HCT116 (cell line): Measurements from ENCODE around the gene HECW1. TPM values are rescaled to one million over a fixed set of nuclear protein-coding genes. Genes with fewer than 3 reads are reported as not detected.

Experiments used
- ATAC-seq: fragments of 200-7000 bp; cut with Tn5 transposase; 2 replicates; pipeline ENCODE4 v1.9.1; 2020; ENCODE audit warnings: mild to moderate bottlenecking, moderate library complexity
- BruUV-seq: library from RNA; stranded (reverse); fragments of 400-500 nt; replicated peaks from 2 replicates; lab custom pipeline; 2021; lab: Mats Ljungman, UMichigan
- CTCF ChIA-PET: fragments of 300-600 bp; sonication (Branson Sonifier 250); formaldehyde crosslinking; loops from one replicate; lab custom pipeline; 2021; ENCODE audit warnings: antibody characterized with exemption; lab: Charles Lee
- POLR2A ChIA-PET: fragments of 300-600, 350-600 bp; sonication (Branson Sonifier 250); formaldehyde crosslinking; loops from one replicate; lab custom pipeline; 2021; ENCODE audit warnings: antibody characterized with exemption; lab: Charles Lee
- RAD21 ChIA-PET, 2 experiments: fragments of 300-600 bp; sonication (Branson Sonifier 250); formaldehyde crosslinking; loops; one replicate each; lab custom pipeline; 2023; ENCODE audit warnings: low total read pairs in 2 of 2; ENCODE audit not compliant: uncharacterized antibody in 2 of 2, unreplicated experiment in 2 of 2, low non-redundant PET in 1 of 2; lab: Charles Lee
- DNase-seq: peaks from one replicate; pipeline ENCODE4 v3.0.0-alpha.2; 2010; ENCODE audit warnings: low read depth, low spot score
- H2AFZ ChIP-seq: fragments of 200-600 bp; shearing (Covaris generic), sonication (generic); 2 replicates; pipeline ENCODE4 v1.6.1; 2017; ENCODE audit warnings: low read depth, mixed run types, mixed read lengths, antibody characterized with exemption, low read length; ENCODE audit not compliant: poor library complexity, severe bottlenecking
- H3K27ac ChIP-seq: 2 replicates; pipeline ENCODE4 v1.5.1; 2012; ENCODE audit warnings: low read depth, low read length
- H3K27me3 ChIP-seq: fragments of 200-600 bp; sonication (generic); 2 replicates; pipeline ENCODE4 v1.6.1; 2016; ENCODE audit warnings: mixed run types, low read length, mixed read lengths; ENCODE audit not compliant: insufficient read depth
- H3K36me3 ChIP-seq, 2 experiments: fragments of 200-500 bp in 1 of 2; fragments of 200-600 bp in 1 of 2; sonication (Bioruptor generic) in 1 of 2; sonication (generic) in 1 of 2; 2 replicates each; pipeline versions ENCODE4 v1.5.1 to v1.6.1; 2014 to 2016; ENCODE audit warnings: low read length in 2 of 2, inconsistent platforms in 1 of 2, mixed read lengths in 1 of 2, mixed run types in 1 of 2; ENCODE audit not compliant: insufficient read depth in 2 of 2, control insufficient read depth in 1 of 2
- H3K4me1 ChIP-seq, 2 experiments: fragments of 200-600 bp in 1 of 2; sonication (generic) in 1 of 2; 2 replicates each; pipeline versions ENCODE4 v1.5.1 to v1.6.1; 2012 to 2017; ENCODE audit warnings: low read length in 2 of 2, inconsistent platforms in 1 of 2, mild to moderate bottlenecking in 1 of 2, mixed read lengths in 1 of 2, mixed run types in 1 of 2, moderate library complexity in 1 of 2; ENCODE audit not compliant: insufficient read depth in 2 of 2, control insufficient read depth in 1 of 2
- H3K4me2 ChIP-seq: fragments of 200-600 bp; sonication (generic); 2 replicates; pipeline ENCODE4 v1.6.1; 2017; ENCODE audit warnings: mixed run types, low read length, mixed read lengths
- H3K4me3 ChIP-seq, 2 experiments: fragments of 200-600 bp in 1 of 2; sonication (generic) in 1 of 2; replicated peaks in 1 of 2; 2 replicates each; pipeline ENCODE4 v1.5.1; 2011 to 2016; ENCODE audit warnings: low read length in 2 of 2, control low read depth in 1 of 2, low read depth in 1 of 2, mild to moderate bottlenecking in 1 of 2, mixed read lengths in 1 of 2, mixed run types in 1 of 2
- H3K79me2 ChIP-seq: fragments of 200-600 bp; sonication (generic); 2 replicates; pipeline ENCODE4 v1.6.1; 2017; ENCODE audit warnings: mild to moderate bottlenecking, mixed run types, low read length, moderate library complexity, mixed read lengths; ENCODE audit not compliant: insufficient read depth
- H3K9ac ChIP-seq: fragments of 200-600 bp; sonication (generic); 2 replicates; pipeline ENCODE4 v1.6.1; 2016; ENCODE audit warnings: low read length, mixed read lengths
- H3K9me2 ChIP-seq: fragments of 200-600 bp; sonication (generic), shearing (Covaris generic); 2 replicates; pipeline ENCODE4 v1.6.1; 2017; ENCODE audit warnings: mixed run types, mild to moderate bottlenecking, moderate library complexity; ENCODE audit not compliant: insufficient read depth
- H3K9me3 ChIP-seq, 2 experiments: fragments of 200-500 bp in 1 of 2; fragments of 200-600 bp in 1 of 2; sonication (Bioruptor generic) in 1 of 2; sonication (generic) in 1 of 2; 2 replicates each; pipeline ENCODE4 v1.6.1; 2014 to 2017; ENCODE audit warnings: low read length in 2 of 2, mixed read lengths in 2 of 2, inconsistent platforms in 1 of 2, low read depth in 1 of 2, mild to moderate bottlenecking in 1 of 2, mixed run types in 1 of 2, moderate library complexity in 1 of 2; ENCODE audit not compliant: control insufficient read depth in 1 of 2, insufficient read depth in 1 of 2
- H4K20me1 ChIP-seq: fragments of 200-600 bp; sonication (generic), shearing (Covaris generic); 2 replicates; pipeline ENCODE4 v1.6.1; 2017; ENCODE audit warnings: mixed run types, mild to moderate bottlenecking, moderate library complexity; ENCODE audit not compliant: insufficient read depth
- ATF3 ChIP-seq: IDR thresholded peaks from 2 replicates; pipeline ENCODE4 v1.6.1; 2012
- CBX3 ChIP-seq: IDR thresholded peaks from 2 replicates; pipeline ENCODE4 v1.6.1; 2012; ENCODE audit warnings: low read depth
- CTCF ChIP-seq, 3 experiments: fragments of 200-600 bp in 1 of 3; sonication (generic) in 1 of 3; IDR thresholded peaks in 2 of 3; conservative IDR thresholded peaks in 1 of 3; 2 replicates each; pipeline ENCODE4 v1.5.1; 2012 to 2017; ENCODE audit warnings: low read depth in 2 of 3, low read length in 2 of 3, antibody characterized with exemption in 1 of 3, borderline replicate concordance in 1 of 3, control low read depth in 1 of 3, mild to moderate bottlenecking in 1 of 3, mixed read lengths in 1 of 3, mixed run types in 1 of 3, moderate library complexity in 1 of 3; ENCODE audit not compliant: insufficient read depth in 1 of 3
- EGR1 ChIP-seq: IDR thresholded peaks from 2 replicates; pipeline ENCODE4 v1.6.1; 2012; ENCODE audit warnings: low read depth
- EZH2 ChIP-seq: fragments of 200-600 bp; sonication (generic); IDR thresholded peaks from 2 replicates; pipeline ENCODE4 v1.6.1; 2017; ENCODE audit warnings: antibody characterized with exemption, mixed run types
- EZH2phosphoT487 ChIP-seq: fragments of 200-600 bp; IDR thresholded peaks from 2 replicates; pipeline ENCODE4 v1.6.1; 2018; ENCODE audit warnings: antibody characterized with exemption, borderline replicate concordance
- FOSL1 ChIP-seq: IDR thresholded peaks from 2 replicates; pipeline ENCODE4 v1.6.1; 2012; ENCODE audit warnings: low read depth
- POLR2AphosphoS5 ChIP-seq: IDR thresholded peaks from 2 replicates; pipeline ENCODE4 v1.6.1; 2011; ENCODE audit warnings: mild to moderate bottlenecking, low read depth, low read length, moderate library complexity
- RAD21 ChIP-seq: IDR thresholded peaks from 2 replicates; pipeline ENCODE4 v1.6.1; 2012; ENCODE audit warnings: low read depth, mild to moderate bottlenecking
- REST ChIP-seq: IDR thresholded peaks from 2 replicates; pipeline ENCODE4 v1.6.1; 2012; ENCODE audit warnings: low read depth
- SP1 ChIP-seq: IDR thresholded peaks from 2 replicates; pipeline ENCODE4 v1.6.1; 2012; ENCODE audit warnings: low read depth
- SRF ChIP-seq: IDR thresholded peaks from 2 replicates; pipeline ENCODE4 v1.6.1; 2012; ENCODE audit warnings: low read depth
- TCF7L2 ChIP-seq: IDR thresholded peaks from 2 replicates; pipeline ENCODE4 v1.7.0; 2011; ENCODE audit warnings: borderline replicate concordance, inconsistent platforms; ENCODE audit not compliant: insufficient read depth, insufficient read length; ENCODE audit errors: extremely low read depth
- YY1 ChIP-seq: IDR thresholded peaks from 2 replicates; pipeline ENCODE4 v1.6.1; 2011; ENCODE audit warnings: low read length, low read depth, moderate library complexity, mild to moderate bottlenecking; ENCODE audit not compliant: insufficient replicate concordance; ENCODE audit errors: extremely low read depth
- intact Hi-C: fragments of 100-400 bp; cut with micrococcal nuclease; formaldehyde crosslinking; loops from 2 replicates; pipeline ENCODE4 v1.10.0; 2022
- total RNA-seq: library from RNA; stranded (reverse); gene quantifications from one replicate; pipeline ENCODE4 v1.2.1, GENCODE V29; 2021; ENCODE audit not compliant: unreplicated experiment
- TF ChIP-seq, protein P1 (sequence below): IDR thresholded peaks from 2 replicates; pipeline ENCODE4 v1.6.1; 2012
- TF ChIP-seq, protein P2 (sequence below): IDR thresholded peaks from 2 replicates; pipeline ENCODE4 v1.6.1; 2011; ENCODE audit warnings: mild to moderate bottlenecking, low read length, moderate library complexity; ENCODE audit not compliant: insufficient replicate concordance; ENCODE audit errors: extremely low read depth

HECW1 gene
- total RNA-seq, 1 experiment from 2014 or later: 5.6 TPM

DNA sequence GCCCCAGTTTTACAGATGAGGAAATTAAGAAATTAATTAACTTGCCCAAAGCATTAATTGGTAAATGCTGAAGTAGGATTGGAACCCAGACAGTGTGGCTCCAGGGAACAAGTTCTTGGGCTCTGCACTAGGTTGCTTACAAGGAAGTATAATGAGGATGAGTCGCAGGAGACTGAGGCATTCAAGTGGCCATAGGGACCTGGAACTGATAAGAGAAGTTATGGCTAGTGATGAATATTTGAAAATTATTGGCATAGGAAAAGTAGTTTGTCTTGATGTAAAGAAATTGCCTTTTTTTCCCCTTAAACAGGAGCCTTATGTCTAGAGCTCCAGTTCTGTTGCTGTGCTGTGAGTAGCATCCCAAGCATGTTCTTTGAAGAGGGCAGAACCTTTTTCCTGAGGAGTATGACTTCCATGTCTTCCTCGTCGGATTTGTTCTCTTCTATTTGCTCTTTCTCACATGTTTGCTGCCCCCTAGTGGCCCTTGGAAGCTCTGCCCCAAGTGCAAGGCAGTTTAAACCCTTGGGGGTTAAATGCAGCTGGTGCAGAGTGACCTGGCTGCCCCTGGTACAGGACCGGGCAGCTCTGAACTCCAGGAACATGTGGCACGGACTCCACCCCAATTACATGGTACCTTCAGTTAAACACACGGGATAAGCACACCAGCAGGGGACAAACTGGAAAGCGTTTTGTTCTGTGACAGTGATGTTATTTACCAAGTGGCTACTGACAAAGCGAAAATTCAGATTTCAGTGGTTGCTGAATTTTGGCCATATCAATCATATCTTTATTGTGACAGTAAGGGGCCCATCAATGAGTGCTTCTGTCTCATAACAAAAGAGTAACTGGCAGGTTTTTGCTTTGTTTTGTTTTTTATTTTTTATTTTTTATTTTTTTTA, 148.8 kb downstream of the HECW1 start:
- BruUV-seq: no TSS peak
- no peak overlapping the region for H2AFZ ChIP-seq
- no peak overlapping the region for H3K4me2 ChIP-seq
- H3K4me1 ChIP-seq: 0 out of 4 replicates have a peak, but pooled peaks cover 0 to 7% of the 10 kb centered on the region in 2 experiments
- H3K4me3 ChIP-seq: no peak overlapping the region
- CTCF ChIA-PET: interaction anchor here (0.7 to 3.1 kb wide), 16 partner anchors 9 to 439 kb away, joined by 3 to 18 read pairs (median 4); partner anchors contain the start of genes MRPL32 and PSMA2
- H3K79me2 ChIP-seq: no peaks in the 10 kb centered on the region
- no peaks in the 10 kb centered on the region for H4K20me1 ChIP-seq
- intact Hi-C loops: loop anchor here (1.0 to 10.0 kb wide), 4 partner anchors 189 to 574 kb away; no protein-coding TSS in a partner anchor
- H3K27me3 ChIP-seq: no peaks in the 10 kb centered on the region
- no peaks in the 10 kb centered on the region for H3K36me3 ChIP-seq
- POLR2A ChIA-PET: interaction anchor here (0.6 kb wide), 1 partner anchor 320 kb away, joined by 3 read pairs; no protein-coding TSS in a partner anchor
- no peak for TF ChIP-seq EZH2
- peak; percentile 58 for TF ChIP-seq YY1
- no peak for TF ChIP-seq REST
- TF ChIP-seq, protein P1, sequence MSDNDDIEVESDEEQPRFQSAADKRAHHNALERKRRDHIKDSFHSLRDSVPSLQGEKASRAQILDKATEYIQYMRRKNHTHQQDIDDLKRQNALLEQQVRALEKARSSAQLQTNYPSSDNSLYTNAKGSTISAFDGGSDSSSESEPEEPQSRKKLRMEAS: no peak
- TF ChIP-seq CTCF (IDR thresholded peaks at IDR 0.05 in 2 of 3, conservative IDR thresholded peaks at IDR 0.05 in 1 of 3; ENCODE audit: borderline replicate concordance in 1 of 3, insufficient read depth in 1 of 3, low read depth in 2 of 3, low read length in 2 of 3): peak; percentile 83 to 97 (median 95)
- no peak for TF ChIP-seq EZH2phosphoT487
- TF ChIP-seq POLR2AphosphoS5: no peak
- peak; percentile 88 for TF ChIP-seq RAD21
- TF ChIP-seq TCF7L2: no peak
- no peak for TF ChIP-seq ATF3
- TF ChIP-seq SRF: no peak
- TF ChIP-seq, protein P2, sequence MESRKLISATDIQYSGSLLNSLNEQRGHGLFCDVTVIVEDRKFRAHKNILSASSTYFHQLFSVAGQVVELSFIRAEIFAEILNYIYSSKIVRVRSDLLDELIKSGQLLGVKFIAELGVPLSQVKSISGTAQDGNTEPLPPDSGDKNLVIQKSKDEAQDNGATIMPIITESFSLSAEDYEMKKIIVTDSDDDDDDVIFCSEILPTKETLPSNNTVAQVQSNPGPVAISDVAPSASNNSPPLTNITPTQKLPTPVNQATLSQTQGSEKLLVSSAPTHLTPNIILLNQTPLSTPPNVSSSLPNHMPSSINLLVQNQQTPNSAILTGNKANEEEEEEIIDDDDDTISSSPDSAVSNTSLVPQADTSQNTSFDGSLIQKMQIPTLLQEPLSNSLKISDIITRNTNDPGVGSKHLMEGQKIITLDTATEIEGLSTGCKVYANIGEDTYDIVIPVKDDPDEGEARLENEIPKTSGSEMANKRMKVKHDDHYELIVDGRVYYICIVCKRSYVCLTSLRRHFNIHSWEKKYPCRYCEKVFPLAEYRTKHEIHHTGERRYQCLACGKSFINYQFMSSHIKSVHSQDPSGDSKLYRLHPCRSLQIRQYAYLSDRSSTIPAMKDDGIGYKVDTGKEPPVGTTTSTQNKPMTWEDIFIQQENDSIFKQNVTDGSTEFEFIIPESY: no peak
- TF ChIP-seq FOSL1: no peak
- no peak for TF ChIP-seq SP1
- TF ChIP-seq CBX3: peak; percentile 33; the same call in 1 of the 2 replicates
- no peak for TF ChIP-seq EGR1
- H3K9me3 ChIP-seq: no peaks in the 10 kb centered on the region
- H3K9ac ChIP-seq: no peak overlapping the region
- DNase-seq (peak; percentile 79), ATAC-seq (peak; percentile 98)
- H3K9me2 ChIP-seq: no peaks in the 10 kb centered on the region
- no peak overlapping the region for H3K27ac ChIP-seq
- RAD21 ChIA-PET: interaction anchor here in 1 of 2 experiments (0.6 to 0.7 kb wide), 2 partner anchors 185 to 320 kb away, joined by 3 read pairs; no protein-coding TSS in a partner anchor
